Effector memory CD4-positive, alpha-beta T cell (primary cell): ENCODE results near the gene NFATC2.

ENCODE experiments used
- DNase-seq, 3 donors: peaks; one replicate each; pipeline ENCODE4 v3.0.0-alpha.2; 2020
- H3K27ac ChIP-seq: 2 replicates; pipeline ENCODE4 v1.7.0; 2013; ENCODE audit warnings: mild to moderate bottlenecking, low read length, moderate library complexity; ENCODE audit not compliant: insufficient read depth, poor library complexity, severe bottlenecking
- H3K27me3 ChIP-seq: replicated peaks from 2 replicates; pipeline ENCODE4 v1.7.0; 2013; ENCODE audit warnings: mild to moderate bottlenecking, low read length; ENCODE audit not compliant: insufficient read depth, control insufficient read depth, poor library complexity, severe bottlenecking
- H3K36me3 ChIP-seq: 2 replicates; pipeline ENCODE4 v1.7.0; 2013; ENCODE audit warnings: mild to moderate bottlenecking, low read length, moderate library complexity; ENCODE audit not compliant: control insufficient read depth, insufficient read depth
- H3K4me1 ChIP-seq: 2 replicates; pipeline ENCODE4 v1.7.0; 2013; ENCODE audit warnings: low read length, mild to moderate bottlenecking; ENCODE audit not compliant: control insufficient read depth, insufficient read depth, poor library complexity, severe bottlenecking
- H3K4me3 ChIP-seq: 2 replicates; pipeline ENCODE4 v1.7.0; 2013; ENCODE audit warnings: low read length, low read depth, mild to moderate bottlenecking; ENCODE audit not compliant: insufficient read depth, poor library complexity, severe bottlenecking
- H3K9me3 ChIP-seq: 2 replicates; pipeline ENCODE4 v1.7.0; 2013; ENCODE audit warnings: mild to moderate bottlenecking, low read length, moderate library complexity; ENCODE audit not compliant: control insufficient read depth

Gene NFATC2

DNA sequence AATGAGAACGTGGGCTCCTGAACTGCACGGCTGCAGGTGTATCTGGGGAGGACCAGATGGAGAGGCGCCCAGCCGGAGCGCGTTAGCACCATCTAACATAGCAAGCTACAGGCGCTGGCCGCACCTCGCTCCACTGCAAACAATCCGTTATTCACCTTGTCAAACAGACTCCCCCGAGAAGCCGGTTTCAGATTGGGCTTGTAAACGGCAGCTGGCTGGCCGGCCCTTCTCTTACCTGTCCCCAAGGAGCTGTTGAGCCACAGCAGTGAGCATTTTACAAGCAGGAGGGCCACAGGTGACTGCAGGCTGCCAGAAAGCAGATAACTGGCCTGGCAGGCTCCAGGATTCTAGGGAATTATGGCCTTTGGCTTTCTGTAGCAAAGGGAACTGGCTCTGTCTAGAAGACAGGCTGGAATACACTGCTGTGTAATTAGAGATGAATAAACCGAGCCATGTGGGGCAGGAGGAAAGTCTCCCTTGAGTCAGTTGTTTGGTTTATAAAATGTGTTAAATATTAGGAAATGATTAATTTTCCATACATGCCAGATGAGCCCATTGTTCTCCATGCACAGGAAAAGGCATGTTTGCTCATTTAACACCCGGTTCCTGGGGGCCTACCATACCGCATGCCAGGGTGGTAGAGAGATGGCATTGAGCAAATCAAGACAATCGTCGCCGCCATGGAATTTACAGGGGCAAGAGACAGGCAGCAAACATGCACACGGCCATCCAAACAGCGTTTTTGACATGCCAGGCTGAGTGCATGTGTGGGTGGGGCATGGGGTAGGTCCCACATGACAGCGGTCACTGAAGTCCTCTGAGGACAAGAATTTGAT lies 159.3 kb downstream of the NFATC2 start:
- Histone ChIP-seq H3K27me3 (no peaks in the 10 kb centered on the region), H3K27ac (no peak overlapping the region), H3K4me3 (no peak overlapping the region), H3K4me1 (peaks cover 9% of the 10 kb centered on the region), H3K9me3 (no peaks in the 10 kb centered on the region), H3K36me3 (peaks cover 2% of the 10 kb centered on the region)
- DNase-seq, result no peak

DNA sequence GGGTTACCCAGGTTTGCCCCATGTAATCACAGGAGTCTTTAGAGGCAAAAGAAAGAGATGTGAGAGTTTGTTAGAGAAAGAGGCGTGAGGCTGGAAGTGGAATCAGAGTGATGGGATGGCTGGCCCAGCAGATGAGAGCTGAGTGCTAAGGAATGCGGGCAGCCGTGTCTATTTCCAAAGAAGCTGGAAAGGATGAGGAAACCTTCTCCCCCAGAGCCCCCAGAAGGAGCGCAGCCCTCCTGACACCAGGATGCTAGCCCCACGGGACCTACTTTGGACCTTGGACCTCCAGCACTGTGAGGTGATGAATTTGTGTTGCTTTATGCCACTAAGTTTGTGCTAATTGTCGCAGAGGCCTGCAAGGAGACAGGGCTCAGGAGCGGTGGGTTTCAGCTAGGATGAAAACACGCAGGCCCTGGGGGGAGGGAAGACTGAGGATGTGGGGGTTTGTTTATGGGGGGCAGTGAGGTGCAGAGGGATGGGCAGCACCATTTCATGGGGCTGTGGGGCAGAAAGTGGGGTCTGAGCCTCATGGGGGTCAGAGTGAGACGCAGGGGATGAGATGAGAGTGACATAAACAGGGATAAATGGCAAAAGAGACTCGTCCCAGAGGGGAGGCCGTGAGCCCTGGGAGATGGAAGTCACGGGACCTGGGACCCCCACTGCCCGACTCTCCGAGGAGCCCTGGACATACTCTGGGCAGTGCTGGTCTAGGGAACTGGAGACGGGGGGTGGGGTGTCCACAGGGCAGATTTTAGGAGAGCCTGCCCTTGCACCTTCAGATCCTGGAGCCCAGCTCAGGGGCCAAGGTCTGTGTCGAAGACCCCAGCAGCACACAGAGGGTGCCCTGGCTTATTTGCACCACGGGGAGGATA lies 160.2 kb downstream of the NFATC2 start:
- Histone ChIP-seq H3K27ac (no peak overlapping the region), H3K9me3 (no peaks in the 10 kb centered on the region), H3K4me3 (no peak overlapping the region), H3K4me1 (peaks cover 9% of the 10 kb centered on the region), H3K36me3 (no peaks in the 10 kb centered on the region), H3K27me3 (no peaks in the 10 kb centered on the region)
- DNase-seq, result no peak

DNA sequence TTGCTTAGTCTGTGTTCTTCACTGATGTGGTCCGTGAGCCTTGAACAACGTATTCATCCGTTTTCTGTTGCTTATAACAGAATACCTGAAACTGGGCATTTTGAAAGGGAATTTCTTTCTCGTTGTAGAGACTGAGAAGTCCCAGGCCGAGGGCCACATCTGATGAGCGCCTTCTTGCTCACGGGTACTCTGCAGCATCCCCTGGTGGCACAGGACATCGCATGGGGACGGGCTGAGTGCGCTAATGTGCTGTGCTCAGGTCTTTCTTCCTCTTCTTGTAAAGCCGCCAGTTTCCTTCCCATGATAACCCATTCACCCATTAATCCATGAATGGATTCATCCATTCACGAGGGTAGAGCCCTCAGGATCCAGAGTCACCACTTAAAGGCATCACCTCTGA lies 161.0 kb downstream of the NFATC2 start:
- no peaks in the 10 kb centered on the region for H3K27me3 ChIP-seq
- no peak overlapping the region for H3K27ac ChIP-seq
- no peak for DNase-seq
- peaks cover 7% of the 10 kb centered on the region for H3K4me1 ChIP-seq
- H3K9me3 ChIP-seq, result no peaks in the 10 kb centered on the region
- no peak overlapping the region for H3K4me3 ChIP-seq
- H3K36me3 ChIP-seq, result no peaks in the 10 kb centered on the region

DNA sequence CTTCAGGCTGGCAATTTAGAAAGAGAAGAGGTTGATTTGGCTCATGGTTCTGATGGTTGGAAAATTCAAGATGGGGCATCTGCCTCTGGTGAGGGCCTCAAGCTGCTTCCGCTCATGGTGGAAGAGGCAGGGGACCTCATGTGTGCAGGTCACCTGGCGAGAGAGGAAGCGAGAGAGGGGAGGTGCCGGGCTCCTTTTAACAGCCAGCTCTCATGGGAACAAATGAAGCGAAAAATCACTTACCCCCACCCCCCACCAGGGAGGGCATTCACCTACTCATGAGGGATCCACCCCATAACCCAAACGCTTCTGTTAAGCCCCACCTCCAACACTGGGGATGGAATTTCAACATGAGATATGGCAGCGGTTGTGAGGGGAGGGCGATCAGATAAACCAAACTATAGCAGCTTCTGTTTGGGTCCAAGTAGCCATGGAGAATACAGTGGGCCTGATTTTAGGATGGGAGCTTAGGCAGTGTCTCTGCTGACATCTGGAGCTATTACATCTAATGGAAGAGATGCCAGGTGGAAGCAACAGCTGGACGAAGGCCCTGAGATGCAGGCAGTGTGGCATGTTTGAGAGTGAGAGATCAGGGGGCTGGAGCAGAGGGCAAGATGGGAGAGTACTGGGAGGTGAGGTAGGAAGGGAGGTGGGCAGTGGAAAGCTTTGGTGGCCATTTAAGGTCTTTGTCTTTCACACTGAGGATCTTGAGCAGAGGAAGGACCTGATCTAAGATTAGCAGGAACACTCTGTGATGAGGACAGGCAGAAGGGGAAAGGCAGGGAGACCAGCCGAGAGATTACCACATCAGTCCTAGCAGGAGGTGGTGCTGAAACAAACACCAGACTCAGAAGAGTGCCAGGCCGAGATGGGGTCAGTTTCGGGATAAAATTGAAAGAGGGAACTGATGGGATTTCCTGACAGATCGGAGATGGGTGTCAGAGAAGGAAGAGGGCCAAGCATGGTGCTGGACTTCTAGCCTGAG lies 161.8 kb downstream of the NFATC2 start:
- no peaks in the 10 kb centered on the region for H3K27me3 ChIP-seq
- H3K36me3 ChIP-seq, result no peaks in the 10 kb centered on the region
- DNase-seq, result no peak
- no peak overlapping the region for H3K27ac ChIP-seq
- no peak overlapping the region for H3K4me3 ChIP-seq
- no peaks in the 10 kb centered on the region for H3K9me3 ChIP-seq
- H3K4me1 ChIP-seq, result no peaks in the 10 kb centered on the region

DNA sequence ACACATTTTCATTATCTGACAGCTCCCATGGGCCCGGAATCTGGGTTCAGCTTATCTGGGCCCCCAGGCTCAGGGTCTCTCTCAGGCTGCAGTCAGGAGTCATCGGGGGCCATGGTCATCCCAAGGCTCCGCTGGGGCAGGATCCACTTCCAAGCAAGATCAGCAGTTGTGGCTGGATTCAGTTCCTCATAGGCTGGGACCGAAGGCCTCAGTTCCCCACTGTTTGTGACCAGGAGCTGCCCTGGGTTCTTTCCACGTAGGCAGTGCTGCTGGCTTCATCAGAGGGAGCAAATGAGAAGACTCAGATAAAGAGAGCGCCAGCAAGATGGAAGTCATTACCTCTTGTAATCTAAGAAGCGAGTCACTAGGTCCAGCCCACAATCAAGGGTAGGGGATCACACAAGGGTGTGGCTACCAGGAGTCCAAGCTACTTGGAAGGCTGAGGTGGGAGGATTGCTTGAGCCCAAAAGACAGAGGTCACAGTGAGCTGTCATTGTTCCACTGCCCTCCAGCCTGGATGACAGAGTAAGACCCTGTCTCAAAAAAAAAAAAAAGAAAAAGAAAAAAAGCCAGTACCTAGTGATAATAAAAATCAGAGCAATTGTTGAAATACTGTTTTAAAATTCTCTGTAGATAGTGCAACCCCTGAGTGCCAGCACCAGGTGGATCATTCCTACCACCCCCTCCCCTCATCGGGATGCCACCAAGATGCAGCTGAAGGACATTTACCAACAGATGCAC lies 162.7 kb downstream of the NFATC2 start:
- Histone ChIP-seq H3K4me1 (no peaks in the 10 kb centered on the region), H3K27ac (no peak overlapping the region), H3K9me3 (no peaks in the 10 kb centered on the region), H3K4me3 (no peak overlapping the region), H3K27me3 (no peaks in the 10 kb centered on the region), H3K36me3 (no peaks in the 10 kb centered on the region)
- DNase-seq, result no peak

DNA sequence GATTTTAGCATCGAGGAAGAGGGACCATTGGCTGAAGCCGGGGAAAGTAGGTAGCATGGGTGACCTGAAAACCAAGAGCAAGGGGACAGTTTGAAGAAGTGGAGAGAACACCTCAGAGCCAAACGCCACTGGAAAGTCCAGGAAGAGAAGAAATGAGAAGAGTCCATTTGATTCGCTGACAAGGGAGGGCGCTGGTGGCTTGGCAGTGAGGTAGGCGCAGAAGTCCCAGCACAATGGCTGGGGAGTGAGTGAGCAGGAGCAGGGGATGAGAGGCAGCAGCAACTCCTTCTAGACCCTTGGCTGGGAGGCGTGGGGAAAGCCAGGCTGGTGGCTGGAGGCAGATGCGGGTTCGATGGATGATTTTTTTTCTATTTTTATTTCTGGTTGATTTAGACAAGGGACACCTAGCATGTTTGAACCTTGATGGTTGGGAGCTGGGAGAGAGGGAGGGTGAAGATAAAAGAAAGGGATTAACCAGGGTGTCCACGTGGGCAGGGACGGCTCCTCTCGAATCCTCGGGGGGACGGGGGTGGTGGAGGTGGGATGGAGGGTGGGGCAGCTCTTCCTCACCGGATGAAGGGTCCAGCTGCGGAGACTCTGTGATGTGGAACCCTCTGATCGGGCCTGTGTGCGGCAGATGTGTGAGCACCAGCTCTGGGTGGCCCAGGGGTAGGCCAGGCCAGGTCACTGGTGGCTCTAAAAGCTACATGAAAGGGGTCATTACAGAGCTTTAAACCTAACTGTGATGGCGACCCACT lies 164.2 kb downstream of the NFATC2 start:
- H3K9me3 ChIP-seq, result no peaks in the 10 kb centered on the region
- no peaks in the 10 kb centered on the region for H3K36me3 ChIP-seq

DNA sequence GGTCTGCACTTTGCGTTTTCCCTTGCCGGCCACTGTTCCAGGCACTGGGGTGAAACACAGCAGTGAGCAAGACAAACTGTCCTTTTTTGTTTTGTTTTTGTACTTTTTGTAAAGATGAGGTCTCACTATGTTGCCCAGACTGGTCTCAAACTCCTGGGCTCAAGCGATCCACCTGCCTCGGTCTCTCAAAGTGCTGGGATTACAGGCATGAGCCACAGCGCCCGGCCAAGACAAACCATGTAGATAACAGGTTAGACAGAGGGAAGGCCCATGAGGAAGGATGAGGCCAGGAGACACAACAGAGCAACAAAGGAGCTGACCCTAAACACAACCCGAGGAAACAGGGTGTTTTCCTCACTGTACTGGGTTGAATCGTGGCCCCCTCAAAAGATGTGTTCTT lies 165.4 kb downstream of the NFATC2 start:
- Histone ChIP-seq H3K4me3 (no peak overlapping the region), H3K36me3 (no peaks in the 10 kb centered on the region), H3K4me1 (no peaks in the 10 kb centered on the region), H3K27me3 (no peaks in the 10 kb centered on the region), H3K27ac (no peak overlapping the region), H3K9me3 (no peaks in the 10 kb centered on the region)
- DNase-seq, result no peak

More for the DNA sequence above, 164.2 kb downstream of the NFATC2 start:
- Histone ChIP-seq H3K27me3 (no peaks in the 10 kb centered on the region), H3K27ac (no peak overlapping the region), H3K4me3 (no peak overlapping the region), H3K4me1 (no peaks in the 10 kb centered on the region)
- no peak for DNase-seq

DNA sequence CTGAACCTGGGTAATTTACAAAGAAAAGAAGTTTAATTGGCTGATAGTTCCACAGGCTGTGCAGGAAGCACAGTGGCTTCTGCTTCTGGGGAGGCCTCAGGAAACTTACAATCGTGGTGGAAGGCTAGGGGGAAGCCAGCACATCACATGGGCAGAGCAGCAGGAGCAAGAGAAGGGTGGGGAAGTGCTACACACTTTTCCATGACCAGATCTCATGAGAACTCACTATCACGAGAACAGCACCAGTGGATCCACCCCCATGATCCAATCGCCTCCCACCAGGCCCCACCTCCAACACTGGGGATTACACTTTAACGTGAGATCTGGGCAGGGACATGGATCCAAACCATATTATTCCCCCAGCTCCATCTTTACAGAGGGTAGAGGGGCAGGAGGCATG lies 166.4 kb downstream of the NFATC2 start:
- Histone ChIP-seq H3K36me3 (no peaks in the 10 kb centered on the region), H3K9me3 (no peaks in the 10 kb centered on the region), H3K4me3 (no peak overlapping the region), H3K27me3 (no peaks in the 10 kb centered on the region), H3K4me1 (no peaks in the 10 kb centered on the region), H3K27ac (no peak overlapping the region)
- no peak for DNase-seq
